Lower lobe of right lung (tissue), 2 donors: ENCODE results near the gene LHFPL3. TPM values are rescaled to one million over a fixed set of nuclear protein-coding genes. Genes with fewer than 3 reads are reported as not detected.

Experiments
- ATAC-seq, 2 donors: fragments of 200-7000 bp; cut with Tn5 transposase; one replicate each; pipeline ENCODE4 v1.9.1; 2020 to 2022; ENCODE audit warnings: mild to moderate bottlenecking in 2 of 2, moderate library complexity in 2 of 2
- DNase-seq: peaks from one replicate; pipeline ENCODE4 v3.0.0-alpha.2; 2020
- H3K27ac ChIP-seq: fragments of 200-600 bp; one replicate; pipeline ENCODE4 v1.8.0; 2022
- H3K27me3 ChIP-seq: fragments of 200-600 bp; one replicate; pipeline ENCODE4 v1.8.0; 2022; ENCODE audit warnings: low read depth
- H3K36me3 ChIP-seq: fragments of 200-600 bp; one replicate; pipeline ENCODE4 v1.8.0; 2022; ENCODE audit warnings: mild to moderate bottlenecking
- H3K4me1 ChIP-seq: fragments of 200-600 bp; one replicate; pipeline ENCODE4 v1.8.0; 2022
- H3K4me3 ChIP-seq: fragments of 200-600 bp; one replicate; pipeline ENCODE4 v1.8.0; 2022; ENCODE audit warnings: mild to moderate bottlenecking
- H3K9me3 ChIP-seq: fragments of 200-600 bp; one replicate; pipeline ENCODE4 v1.8.0; 2022
- CTCF ChIP-seq: fragments of 200-600 bp; IDR thresholded peaks from one replicate; pipeline ENCODE4 v1.8.0; 2022; ENCODE audit warnings: antibody characterized with exemption, mild to moderate bottlenecking
- intact Hi-C: fragments of 100-400 bp; cut with DNase I; formaldehyde crosslinking; loops from one replicate; pipeline ENCODE4 v1.11.0; 2022
- total RNA-seq: library from RNA; stranded (reverse); fragmentation: NEBNext Ultra II Directional; extraction: Animal tissue kit (Norgen Biotek cat#: 25700); gene quantifications from one replicate; pipeline ENCODE4 v1.2.1, GENCODE V29; 2021
- donor health status: DM: no; HTN: yes; CAD: no; lungs with severe emphysema.

Gene LHFPL3
- total RNA-seq, 1 donor from 2014 or later, result not detected

- Histone ChIP-seq H3K27me3 (no peaks in the 10 kb centered on the region), H3K4me3 (no peak overlapping the region), H3K4me1 (no peaks in the 10 kb centered on the region), H3K9me3 (no peaks in the 10 kb centered on the region), H3K36me3 (no peaks in the 10 kb centered on the region), H3K27ac (no peak overlapping the region)
- TF ChIP-seq CTCF, result no peak
- DNase-seq, result no peak
- no peak for ATAC-seq
- intact Hi-C loops, result no loop called here
Observed at GRCh38 chr7:104367926-104368325, 39.5 kb downstream of the LHFPL3 start.

- Histone ChIP-seq H3K4me1 (no peaks in the 10 kb centered on the region), H3K4me3 (no peak overlapping the region), H3K27ac (no peak overlapping the region), H3K9me3 (no peaks in the 10 kb centered on the region), H3K36me3 (no peaks in the 10 kb centered on the region), H3K27me3 (no peaks in the 10 kb centered on the region)
- no peak for ATAC-seq
- no peak for DNase-seq
- TF ChIP-seq CTCF, result no peak
- intact Hi-C loops, result no loop called here
Observed at GRCh38 chr7:104371216-104371979, 43.0 kb downstream of the LHFPL3 start.

GRCh38 chr7:104371980-104372357 is 43.6 kb downstream of the LHFPL3 start:
- H3K9me3 ChIP-seq, result no peaks in the 10 kb centered on the region
- H3K27me3 ChIP-seq, result no peaks in the 10 kb centered on the region
- DNase-seq, result no peak
- no peak overlapping the region for H3K27ac ChIP-seq
- H3K4me1 ChIP-seq, result no peaks in the 10 kb centered on the region
- intact Hi-C loops, result no loop called here
- ATAC-seq, result no peak
- TF ChIP-seq CTCF, result no peak
- no peaks in the 10 kb centered on the region for H3K36me3 ChIP-seq
- H3K4me3 ChIP-seq, result no peak overlapping the region

GRCh38 chr7:104382616-104383015 is 54.2 kb downstream of the LHFPL3 start:
- ATAC-seq (no peak), DNase-seq (no peak)
- no peaks in the 10 kb centered on the region for H3K27me3 ChIP-seq
- TF ChIP-seq CTCF, result no peak
- H3K4me3 ChIP-seq, result no peak overlapping the region
- H3K36me3 ChIP-seq, result no peaks in the 10 kb centered on the region
- no peak overlapping the region for H3K27ac ChIP-seq
- no peaks in the 10 kb centered on the region for H3K4me1 ChIP-seq
- intact Hi-C loops, result no loop called here
- H3K9me3 ChIP-seq, result peaks cover 2% of the 10 kb centered on the region

- no peaks in the 10 kb centered on the region for H3K27me3 ChIP-seq
- no peak overlapping the region for H3K27ac ChIP-seq
- H3K9me3 ChIP-seq, result peaks cover 10% of the 10 kb centered on the region
- DNase-seq, result no peak
- no peak overlapping the region for H3K4me3 ChIP-seq
- no peaks in the 10 kb centered on the region for H3K36me3 ChIP-seq
- H3K4me1 ChIP-seq, result no peaks in the 10 kb centered on the region
- intact Hi-C loops, result no loop called here
- TF ChIP-seq CTCF, result no peak
- no peak for ATAC-seq
Observed at GRCh38 chr7:104386943-104387342, 58.5 kb downstream of the LHFPL3 start.
